GM20431 (cell line): ENCODE measurements around the gene NRXN3.

Source experiments
- in situ Hi-C: fragments of 300-500 bp; cut with MseI, MboI; formaldehyde crosslinking; loops from one replicate; pipeline ENCODE4 v1.15.0; 2020; ENCODE audit warnings: low sequenced_read_pairs; ENCODE audit not compliant: unreplicated experiment

Gene NRXN3

GRCh38 chr14:79281244-79282152, 1111.3 kb downstream of the NRXN3 start:
- in situ Hi-C loops: no loop called here

GRCh38 chr14:79284621-79285020, 1114.4 kb downstream of the NRXN3 start:
- in situ Hi-C loops: no loop called here

- in situ Hi-C loops: no loop called here
Observed at GRCh38 chr14:79285263-79285662, 1115.1 kb downstream of the NRXN3 start.

GRCh38 chr14:79287976-79288375, 1117.8 kb downstream of the NRXN3 start:
- in situ Hi-C loops: no loop called here

- in situ Hi-C loops: no loop called here
Observed at GRCh38 chr14:79293482-79294177, 1123.5 kb downstream of the NRXN3 start.

GRCh38 chr14:79294499-79294898, 1124.3 kb downstream of the NRXN3 start:
- in situ Hi-C loops: no loop called here

GRCh38 chr14:79295385-79295784, 1125.2 kb downstream of the NRXN3 start:
- in situ Hi-C loops: no loop called here

GRCh38 chr14:79298373-79298772, 1128.2 kb downstream of the NRXN3 start:
- in situ Hi-C loops: no loop called here

- in situ Hi-C loops: no loop called here
Observed at GRCh38 chr14:79299162-79299561, 1129.0 kb downstream of the NRXN3 start.

- in situ Hi-C loops: no loop called here
Observed at GRCh38 chr14:79304279-79304678, 1134.1 kb downstream of the NRXN3 start.

GRCh38 chr14:79306546-79306945, 1136.4 kb downstream of the NRXN3 start:
- in situ Hi-C loops: no loop called here

- in situ Hi-C loops: no loop called here
Observed at GRCh38 chr14:79318371-79318770, 1148.2 kb downstream of the NRXN3 start.

- in situ Hi-C loops: no loop called here
Observed at GRCh38 chr14:79320561-79320960, 1150.4 kb downstream of the NRXN3 start.

- in situ Hi-C loops: no loop called here
Observed at GRCh38 chr14:79321070-79321469, 1150.9 kb downstream of the NRXN3 start.

GRCh38 chr14:79325071-79325470, 1154.9 kb downstream of the NRXN3 start:
- in situ Hi-C loops: no loop called here

GRCh38 chr14:79325557-79325956, 1155.4 kb downstream of the NRXN3 start:
- in situ Hi-C loops: no loop called here

- in situ Hi-C loops: no loop called here
Observed at GRCh38 chr14:79328863-79329262, 1158.7 kb downstream of the NRXN3 start.

GRCh38 chr14:79331830-79332229, 1161.7 kb downstream of the NRXN3 start:
- in situ Hi-C loops: no loop called here

- in situ Hi-C loops: no loop called here
Observed at GRCh38 chr14:79332504-79333197, 1162.5 kb downstream of the NRXN3 start.

- in situ Hi-C loops: no loop called here
Observed at GRCh38 chr14:79333198-79333546, 1163.0 kb downstream of the NRXN3 start.

GRCh38 chr14:79334272-79334671, 1164.1 kb downstream of the NRXN3 start:
- in situ Hi-C loops: no loop called here
